Epidermal melanocyte (primary cell): ENCODE results near the gene TMEM181.
"Not testable (repeated sequence)": the region's sequence is repeated elsewhere in the genome, so short reads cannot be mapped to it uniquely, and the experiment has no call there.

Experiments used
- DNase-seq: peaks from one replicate; pipeline ENCODE4 v3.0.0; 2011; ENCODE audit warnings: low spot score; ENCODE audit not compliant: insufficient read length

The TMEM181 gene

DNA sequence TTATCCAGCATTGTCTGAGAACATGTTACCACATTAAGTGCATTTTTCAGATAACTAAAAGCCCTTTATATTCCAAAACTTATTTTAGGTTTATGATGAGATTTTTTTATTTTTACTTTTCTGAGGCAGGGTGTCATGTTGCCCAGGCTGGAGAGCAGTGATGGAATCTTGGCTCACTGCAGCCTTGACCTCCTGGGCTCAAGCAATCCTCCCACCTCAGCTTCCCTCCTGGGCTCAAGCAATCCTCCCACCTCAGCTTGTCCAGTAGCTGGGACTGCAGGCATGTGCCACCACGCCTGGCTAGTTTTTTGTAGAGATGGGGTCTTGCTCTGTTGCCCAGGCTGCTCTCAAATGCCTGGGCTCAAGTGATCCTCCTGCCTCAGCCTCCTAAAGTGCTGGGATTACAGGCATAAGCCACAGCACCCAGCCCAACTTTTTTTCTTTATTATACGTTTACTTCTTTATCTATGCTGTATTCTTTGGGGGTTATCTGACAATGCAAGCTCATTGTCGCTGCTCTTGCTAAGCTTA, 78.5 kb downstream of the TMEM181 start:
- DNase-seq = no peak

DNA sequence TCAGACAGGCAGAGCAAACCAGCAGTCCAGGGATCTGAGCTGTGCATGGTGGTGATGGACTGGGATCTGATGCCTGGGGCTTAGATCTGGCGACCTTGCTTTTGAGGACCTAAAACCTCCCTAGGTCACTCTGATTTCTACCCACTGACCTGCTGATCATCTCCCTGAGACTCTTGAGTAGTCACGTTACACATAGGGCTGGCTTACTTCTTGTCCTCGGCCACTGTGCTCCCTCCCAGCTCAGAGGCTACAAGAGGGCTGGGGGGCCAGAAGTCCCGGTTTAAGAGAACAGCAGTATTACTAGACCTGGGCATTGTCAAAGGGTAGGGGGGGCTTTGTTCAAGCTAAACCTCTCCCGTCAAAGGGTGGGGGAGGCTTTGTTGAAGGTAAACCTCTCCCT, 79.2 kb downstream of the TMEM181 start:
- DNase-seq = no peak

DNA sequence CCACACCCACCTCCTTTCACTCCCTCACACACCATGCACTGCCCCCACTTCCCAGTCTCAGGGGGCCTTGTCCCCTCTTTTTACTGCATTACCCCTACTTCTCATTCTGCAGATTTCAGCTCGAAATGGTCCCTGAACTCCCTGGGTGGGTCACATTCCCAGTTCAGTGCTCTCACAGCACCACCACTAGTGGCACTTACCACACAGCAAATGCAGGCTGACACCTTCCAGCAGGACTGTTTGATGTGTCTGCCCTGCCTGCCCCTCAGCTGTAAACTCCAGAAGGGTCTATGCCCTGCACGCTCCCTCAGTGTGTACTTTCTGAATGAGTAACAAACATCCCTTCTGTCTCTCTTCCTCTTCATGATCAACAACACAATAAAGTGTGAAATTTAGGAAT, 80.6 kb downstream of the TMEM181 start:
- DNase-seq = no peak

DNA sequence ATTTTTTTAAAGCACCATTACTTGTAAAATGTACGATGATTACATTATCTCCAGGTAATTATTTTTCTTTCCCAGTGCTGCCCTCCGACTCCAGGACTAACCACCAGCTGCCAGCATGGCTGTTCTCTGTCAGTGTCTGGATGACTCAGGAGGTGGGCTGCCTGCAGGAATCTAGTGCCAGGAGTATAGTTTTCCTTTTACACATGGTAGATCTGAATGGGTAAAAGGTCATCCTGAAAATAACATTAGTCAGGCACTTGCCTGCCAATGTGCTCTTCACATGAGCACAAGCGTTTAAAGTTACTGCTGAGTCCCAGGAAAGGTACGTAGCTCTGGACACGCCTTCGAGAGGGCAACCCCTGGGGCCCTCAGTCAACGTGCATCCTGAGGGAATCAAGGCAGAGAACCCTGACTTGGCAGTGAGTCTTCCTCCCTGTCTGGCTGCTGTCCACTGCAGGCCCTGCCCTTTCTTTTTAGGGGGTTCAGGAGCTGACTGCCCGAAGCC, 82.3 kb downstream of the TMEM181 start:
- DNase-seq = no peak

DNA sequence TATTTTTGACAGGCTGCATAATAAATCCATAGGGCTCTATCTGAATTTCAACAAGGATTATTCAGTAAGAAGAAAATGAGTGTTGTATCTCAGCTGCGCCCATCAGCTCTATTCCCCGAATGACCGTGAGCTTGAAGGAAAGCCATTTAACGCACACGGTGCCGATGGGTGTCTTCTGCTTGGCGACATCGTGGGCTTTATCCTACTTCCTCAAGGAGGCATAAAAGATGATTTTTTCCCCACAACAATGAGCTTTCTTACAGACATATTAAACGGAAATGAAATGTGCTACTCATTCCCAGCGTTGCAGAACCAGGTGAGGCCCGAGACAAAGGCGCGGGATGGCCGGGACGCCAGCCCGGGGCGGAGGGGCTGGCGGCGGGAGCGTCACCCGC, 83.9 kb downstream of the TMEM181 start:
- DNase-seq = no peak

DNA sequence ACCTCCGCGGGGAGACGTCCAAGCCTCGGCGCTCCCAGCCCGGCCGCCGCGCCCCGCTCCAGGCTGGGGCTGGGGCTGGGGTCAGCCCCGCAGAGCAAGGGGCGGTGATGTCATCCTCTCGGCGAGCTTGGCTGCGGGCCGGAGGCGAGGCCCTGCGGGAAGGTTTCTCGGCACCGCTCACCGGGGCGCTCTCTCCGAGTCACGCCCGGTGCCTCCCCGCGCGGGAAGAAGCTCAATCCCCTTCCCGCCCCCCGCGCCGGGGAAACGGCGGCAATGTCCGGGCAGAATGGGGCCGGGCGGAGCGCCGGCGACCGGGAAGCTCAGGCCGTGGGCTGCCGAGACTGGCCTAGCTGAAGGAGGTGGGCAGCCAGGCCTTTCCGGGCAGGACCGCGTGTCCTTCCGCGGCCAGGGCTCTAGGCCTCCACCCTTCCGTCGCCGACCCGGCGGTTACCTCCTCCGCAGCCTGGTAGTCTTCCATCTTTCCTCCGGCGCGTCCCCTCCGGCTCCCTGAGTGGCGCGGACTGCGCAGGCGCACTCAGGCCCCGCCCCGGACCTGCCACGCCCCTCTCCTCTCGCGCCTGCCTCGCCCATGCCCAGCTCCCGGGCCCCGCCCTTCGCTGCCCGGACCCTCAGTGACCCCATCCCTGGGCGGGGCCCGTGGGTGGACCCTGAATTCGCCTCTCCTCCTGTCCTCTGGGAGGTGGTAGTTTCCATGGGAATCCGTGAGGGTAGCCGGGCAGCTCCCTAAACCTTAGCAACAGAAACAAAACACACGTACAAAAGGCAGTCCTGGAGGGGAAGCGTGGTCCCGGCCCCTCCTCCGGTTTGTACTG, 84.6 kb downstream of the TMEM181 start, which contains the start of gene DYNLT1:
TSS of gene DYNLT1 (minus strand) at position 513 of the 833 bp plus-strand sequence. CDS start at position 478, 35 bp downstream.
- DNase-seq = peak; percentile 92

DNA sequence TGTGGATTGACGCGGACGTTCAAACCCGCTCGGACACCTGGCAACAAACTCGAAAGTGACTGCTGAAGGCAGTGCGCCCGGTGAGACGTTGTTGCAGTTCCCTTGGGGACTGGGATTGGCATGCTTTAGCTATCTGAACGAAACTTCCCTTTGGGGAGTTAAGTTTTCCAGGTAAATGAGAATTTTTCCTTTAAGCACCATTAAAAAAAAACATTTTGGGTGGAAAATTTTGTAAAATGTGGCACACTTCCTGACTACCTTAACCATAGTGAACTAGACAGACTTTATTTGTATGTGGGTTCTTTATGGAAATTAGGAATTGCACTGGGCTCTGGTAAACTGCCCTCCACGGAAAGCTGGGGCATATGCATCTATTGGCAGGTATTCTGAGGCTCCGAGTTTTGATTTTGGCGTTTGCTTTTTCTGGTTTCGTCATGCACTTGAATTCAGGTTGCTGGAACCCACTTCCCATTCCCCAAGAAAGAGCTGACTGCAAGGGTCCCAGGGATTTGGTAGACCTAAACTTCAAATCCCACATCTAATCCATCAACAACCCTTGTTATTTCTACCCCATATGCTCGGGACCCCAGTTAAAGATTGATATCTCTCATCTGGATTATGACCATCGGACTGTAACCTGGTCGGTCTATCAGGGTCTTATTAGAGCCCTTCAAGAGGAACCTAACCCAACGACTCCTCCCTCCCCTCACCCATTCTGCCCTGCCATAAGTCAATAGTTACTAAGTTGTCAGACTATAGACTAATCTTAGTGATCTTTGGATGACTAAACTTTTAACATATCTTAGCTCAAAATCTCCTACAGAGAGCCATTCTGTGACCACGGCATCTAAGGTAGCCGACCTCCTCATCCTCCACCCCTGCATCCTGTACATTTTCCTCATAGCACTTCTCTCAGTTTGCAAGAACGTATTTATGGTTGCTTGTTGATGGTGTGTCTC, 85.5 kb downstream of the TMEM181 start:
- no peak for DNase-seq

DNA sequence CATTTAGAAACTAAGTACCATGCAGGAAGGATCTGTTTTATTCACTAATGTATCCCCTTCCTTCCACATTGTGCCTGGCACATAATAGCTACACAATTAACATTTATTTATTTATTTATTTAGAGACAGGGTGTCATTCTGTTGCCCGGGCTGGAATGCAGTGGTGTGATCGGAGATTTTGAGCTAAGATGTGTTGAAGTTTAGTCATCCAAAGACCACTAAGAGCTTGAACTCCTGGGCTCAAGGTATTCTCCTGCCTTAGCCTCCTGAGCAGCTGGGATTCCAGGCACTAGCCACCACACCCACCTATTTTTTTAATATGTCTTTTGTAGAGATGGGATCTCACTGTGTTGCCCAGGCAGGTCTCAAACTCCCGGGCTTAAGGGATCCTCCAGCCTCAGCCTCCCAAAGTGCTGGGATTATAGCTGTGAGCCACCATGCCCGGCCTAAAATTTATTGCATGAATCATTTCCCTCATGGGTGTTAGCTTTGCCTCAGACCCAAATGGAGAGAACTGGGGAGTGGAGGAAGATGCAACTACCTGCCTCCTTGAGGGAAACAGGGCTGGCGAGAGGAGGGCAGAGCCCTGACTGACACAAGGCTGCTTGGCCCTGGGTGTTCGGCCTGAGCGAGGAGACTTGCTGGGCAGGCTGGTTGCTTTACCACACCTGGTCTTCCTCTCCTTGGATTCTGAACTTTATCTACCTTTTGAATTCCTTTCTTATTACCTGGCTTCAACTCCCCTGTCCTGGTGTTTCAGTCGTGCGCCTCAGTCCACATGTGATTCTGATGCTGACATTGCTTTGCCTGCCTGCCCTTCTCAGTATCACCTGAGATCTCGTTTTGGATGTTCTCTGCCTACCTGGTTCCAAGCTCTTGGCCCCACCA, 86.4 kb downstream of the TMEM181 start:
- DNase-seq = no peak

DNA sequence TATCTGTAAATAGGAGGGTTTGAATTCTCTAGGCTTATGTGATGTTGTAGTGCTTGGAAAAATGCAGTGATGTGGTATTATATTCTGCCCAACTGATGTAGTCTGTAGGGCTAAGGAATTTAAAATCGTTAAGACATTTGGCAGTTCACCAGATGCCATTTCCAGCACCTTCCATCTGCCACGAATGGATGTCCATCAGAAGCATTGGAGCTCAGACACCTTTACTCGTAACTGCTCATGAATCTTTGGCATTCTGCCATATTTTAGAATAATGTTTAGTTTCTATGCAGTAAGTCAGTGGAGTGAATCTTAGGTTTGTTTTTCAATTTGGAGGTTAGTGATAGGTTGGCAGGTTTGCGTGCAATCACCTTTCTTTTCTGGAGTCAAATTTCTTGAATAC, 87.6 kb downstream of the TMEM181 start:
- DNase-seq = no peak

DNA sequence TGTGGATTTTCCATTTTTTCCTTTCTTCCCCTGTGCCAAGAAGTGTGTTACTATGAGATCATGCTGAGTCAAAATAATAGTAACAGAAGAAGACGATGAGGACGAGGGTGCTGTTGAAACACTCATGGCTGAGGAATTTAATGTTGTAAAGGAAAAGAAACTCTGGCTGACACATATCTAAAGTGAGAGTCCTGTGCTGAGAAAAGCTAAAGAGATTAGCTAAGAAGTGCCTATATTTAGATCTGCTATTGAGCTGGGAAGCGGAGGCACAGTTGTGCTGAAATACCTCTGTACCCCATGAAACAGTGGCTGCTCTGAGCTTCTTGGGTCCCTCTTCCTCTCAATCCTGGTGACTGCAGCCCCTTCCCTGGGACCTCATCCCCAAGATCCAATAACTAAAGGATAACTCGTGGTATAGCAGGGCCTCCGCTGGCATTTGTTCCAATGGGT, 88.8 kb downstream of the TMEM181 start:
- no peak for DNase-seq

DNA sequence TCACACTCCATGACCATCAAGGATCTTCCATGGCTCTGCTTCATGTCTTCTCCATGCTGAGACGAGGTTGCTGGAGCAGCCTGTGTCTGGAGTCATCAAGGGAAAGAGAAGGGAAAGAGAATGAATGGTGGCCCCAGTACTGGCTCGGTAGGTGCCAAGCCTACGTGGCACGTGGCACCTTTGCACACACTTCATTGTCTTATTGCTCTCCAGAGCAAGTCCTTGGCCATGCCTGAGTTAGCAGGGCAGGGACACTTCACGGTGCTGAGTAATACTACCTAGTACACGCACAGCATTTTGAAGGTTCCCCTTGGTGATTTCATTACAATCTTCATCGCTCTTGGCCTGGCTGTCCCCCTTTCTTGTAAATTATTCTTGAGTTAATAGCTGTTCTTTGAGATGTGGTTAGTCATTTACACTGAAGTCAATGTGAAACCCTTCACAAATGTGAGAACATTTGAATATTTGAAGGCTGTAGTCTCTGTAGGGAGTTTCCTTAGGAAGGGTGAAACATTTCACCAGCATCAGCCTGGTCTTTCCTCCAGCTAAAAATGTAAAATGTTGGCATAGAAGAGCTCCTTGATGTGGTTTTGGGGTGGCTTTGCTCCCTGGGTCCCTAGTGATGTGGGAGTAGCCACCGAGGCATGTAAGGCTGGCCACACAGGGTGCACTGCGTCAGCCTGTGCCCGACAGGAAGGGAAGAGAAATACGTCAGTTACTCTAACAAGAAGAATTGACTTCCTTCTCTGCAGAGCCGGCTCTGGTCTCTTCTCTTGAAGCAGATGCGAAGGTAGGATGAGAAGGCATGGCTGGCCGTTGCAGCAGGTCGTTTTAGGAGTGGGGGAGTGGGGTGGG, 89.6 kb downstream of the TMEM181 start, which contains the start of gene SYTL3:
TSS of gene SYTL3 (plus strand) at position 766 of the 855 bp plus-strand sequence. CDS start 13,215 bp downstream, outside the sequence.
- DNase-seq = no peak

DNA sequence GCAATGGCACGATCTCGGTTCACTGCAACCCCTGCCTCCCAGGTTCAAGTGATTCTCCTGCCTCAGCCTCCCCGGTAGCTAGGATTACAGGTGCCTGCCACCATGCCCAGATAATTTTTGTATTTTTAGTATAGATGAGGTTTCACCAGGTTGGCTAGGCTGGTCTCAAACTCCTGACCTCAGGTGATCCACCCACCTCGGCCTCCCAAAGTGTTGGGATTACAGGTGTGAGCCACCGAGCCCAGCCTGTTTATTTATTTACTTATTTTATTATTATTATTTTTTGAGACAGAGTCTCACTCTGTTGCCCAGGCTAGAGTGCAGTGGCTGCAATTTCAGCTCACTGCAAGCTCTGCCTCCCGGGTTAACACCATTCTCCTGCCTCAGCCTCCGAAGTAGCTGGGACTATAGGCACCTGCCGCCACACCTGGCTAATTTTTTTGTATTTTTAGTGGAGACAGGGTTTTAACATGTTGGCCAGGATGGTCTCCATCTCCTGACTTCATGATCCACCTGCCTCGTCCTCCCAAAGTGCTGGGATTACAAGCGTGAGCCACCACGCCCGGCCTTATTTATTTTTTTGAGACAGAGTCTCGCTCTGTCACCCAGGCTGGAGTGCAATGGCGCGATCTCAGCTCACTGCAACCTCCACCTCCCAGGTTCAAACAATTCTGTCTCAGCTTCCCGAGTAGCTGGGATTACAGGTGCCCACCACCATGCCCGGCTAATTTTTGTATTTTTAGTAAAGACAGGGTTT, 92.3 kb downstream of the TMEM181 start:
- DNase-seq = not testable (repeated sequence)

DNA sequence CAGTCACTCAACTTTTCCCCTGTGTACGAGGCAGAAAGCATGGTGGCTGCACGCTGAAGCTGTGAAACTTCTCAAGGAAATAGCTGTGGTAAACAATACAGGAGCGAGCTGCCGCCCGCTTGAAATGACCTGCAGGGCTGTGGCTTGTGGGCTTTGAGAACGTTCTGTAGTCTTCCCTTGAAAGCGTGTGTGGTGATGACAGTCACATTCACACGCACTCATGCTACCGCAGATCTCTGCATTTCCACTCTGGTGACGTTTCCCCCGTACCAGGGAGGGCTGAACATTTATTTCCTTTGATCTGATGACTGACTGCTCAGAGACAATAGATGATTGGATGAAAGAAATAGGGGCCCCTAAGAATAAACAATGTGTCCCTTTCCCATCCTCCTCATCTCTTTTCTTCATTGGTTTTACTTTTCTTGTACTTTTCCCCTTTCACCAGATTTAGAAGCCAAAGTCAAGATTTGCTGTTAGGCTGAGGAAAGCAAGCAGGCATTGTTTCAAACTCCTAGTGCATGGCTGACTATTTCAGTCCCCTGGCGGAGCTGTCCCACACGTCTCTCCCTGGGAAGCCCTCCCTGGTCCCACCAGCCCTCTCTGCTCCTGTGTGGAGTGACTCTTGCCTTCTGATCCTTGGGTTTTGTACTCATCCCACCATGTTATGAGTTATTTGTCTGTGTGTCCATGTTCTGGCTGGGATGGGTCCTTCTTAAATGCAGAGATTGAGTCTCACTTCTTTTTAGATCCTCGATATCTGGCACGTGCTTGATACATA, 93.9 kb downstream of the TMEM181 start:
- DNase-seq = no peak

DNA sequence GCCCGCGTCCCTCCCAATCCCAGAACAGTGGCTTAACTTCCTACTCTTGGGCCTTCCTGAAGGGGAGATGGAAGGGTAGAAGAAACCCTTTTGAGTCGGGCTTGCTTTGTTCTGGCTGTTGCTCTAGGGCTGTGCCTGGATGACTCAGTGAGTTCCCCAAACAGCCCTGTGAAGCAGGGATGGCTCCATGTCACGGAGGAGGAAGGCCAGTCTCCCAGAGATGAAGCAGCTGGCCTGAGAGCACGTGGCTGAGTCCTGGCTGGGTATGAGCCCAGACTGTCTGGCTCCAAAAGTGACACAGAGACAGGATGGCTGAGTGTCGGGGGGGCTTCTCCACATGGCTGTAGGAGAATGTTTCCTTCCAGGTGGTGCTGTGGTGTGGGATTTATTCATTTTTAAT, 94.6 kb downstream of the TMEM181 start:
- DNase-seq = no peak

DNA sequence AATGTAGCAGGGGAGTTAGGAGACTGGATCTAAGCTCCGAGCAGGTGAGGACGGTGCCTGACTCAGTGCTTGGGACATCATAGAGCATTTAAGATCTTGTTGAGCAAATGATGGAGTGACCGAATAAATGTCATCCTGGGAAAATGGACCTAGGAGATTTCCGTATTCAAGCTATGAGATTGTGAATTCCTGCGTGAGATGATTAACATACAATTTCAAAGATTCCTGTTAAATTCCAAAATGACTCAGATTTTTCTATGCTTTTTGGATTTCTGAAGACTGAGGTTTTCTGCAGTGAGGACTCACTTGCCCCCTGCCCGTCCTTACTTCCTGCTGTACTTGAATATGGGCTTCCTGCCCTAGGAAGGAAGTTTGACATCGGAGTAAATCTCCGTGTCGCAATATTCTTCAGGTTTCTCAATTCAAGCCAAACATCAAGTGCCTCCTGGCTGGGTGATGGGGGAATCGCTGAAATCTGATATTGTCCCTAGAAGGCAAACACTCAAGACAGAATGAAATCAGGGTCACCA, 95.1 kb downstream of the TMEM181 start:
- no peak for DNase-seq

DNA sequence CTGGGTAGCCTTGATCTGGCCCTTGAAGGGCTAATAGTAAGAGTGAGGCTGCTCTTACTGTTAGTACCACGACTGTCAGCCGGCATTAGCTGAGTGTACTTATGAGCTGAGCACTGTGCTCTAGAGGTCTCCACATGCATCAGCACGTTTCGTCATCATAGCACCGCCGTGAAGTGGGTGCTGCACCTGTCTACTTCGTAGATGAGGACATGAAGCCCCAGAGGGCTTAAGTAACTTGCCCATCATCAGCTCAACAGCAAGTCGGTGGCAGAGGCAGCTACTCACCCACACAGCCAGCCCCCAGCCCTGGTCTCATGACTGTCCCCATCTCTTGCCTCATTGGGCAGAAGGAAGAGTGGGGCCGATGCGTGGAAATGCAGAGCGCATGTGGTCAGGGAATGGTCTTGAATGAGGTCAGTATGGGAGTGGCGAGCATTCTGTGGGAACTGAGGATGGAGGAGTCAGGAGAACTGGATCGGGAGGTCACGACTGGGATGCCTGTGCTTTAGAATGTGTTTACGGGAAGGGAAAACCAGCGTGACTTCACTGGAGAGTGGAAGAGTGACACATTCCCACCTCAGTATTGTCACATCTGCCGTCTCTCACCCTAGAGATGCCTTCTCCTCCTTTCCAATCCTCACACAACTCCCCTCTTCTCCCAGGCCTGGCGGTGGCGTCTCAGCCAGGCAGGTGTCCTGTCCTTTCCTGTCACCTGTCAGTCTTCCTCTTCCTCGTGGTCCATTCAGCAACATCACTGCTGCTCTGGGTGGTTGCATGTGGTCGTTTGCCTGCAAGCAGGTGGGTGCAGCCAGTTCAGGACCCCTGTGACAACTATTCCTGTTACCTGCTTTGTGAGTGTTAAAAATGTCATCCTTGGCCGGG, 95.9 kb downstream of the TMEM181 start:
- DNase-seq = no peak

DNA sequence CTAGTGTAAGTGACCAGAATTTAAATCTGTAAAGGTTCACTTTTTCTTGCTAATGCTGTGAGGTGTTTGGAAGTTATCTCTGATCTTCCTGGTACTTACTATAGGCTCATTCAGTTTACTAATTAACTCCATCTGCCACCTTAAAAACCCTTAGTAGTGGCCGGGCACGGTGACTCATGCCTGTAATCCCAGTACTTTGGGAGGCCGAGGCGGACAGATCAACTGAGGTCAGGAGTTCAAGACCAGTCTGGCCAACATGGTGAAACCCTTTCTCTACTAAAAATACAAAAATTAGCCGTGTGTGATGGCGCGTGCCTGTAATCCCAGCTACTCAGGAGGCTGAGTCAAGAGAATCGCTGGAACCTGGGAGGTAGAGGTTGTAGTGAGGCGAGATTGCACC, 97.1 kb downstream of the TMEM181 start:
- not testable (repeated sequence) for DNase-seq
